GM19463 (cell line): ENCODE measurements around the gene EPHB2.
"Not testable (repeated sequence)": the region's sequence is repeated elsewhere in the genome, so short reads cannot be mapped to it uniquely, and the experiment has no call there.

Source experiments
- ATAC-seq: cut with Tn5 transposase; IDR thresholded peaks from one replicate; pipeline ENCODE4 v1.9.1; 2021; ENCODE audit warnings: mild to moderate bottlenecking, moderate library complexity; ENCODE audit not compliant: unreplicated experiment

The EPHB2 gene

DNA sequence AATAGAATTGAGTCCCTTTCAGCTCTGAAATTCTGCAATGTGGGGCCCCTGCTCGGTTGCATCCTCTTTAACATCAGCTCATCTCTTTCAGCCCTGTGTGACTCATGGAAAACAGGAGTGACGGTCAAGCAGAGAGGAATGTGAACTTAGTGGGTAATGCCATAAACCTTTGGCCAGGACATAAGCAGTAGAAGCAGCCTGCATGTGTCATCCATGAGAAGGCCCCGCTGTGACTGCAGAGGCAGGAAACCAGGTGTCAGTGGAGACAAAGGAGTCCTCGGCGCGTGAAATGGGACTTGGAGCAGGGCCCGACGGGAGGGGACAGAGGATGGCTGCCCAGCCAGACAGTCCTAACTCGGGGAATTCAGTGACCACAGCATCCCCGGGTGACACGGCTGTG lies 21.1 kb upstream of the EPHB2 start:
- ATAC-seq = no peak

DNA sequence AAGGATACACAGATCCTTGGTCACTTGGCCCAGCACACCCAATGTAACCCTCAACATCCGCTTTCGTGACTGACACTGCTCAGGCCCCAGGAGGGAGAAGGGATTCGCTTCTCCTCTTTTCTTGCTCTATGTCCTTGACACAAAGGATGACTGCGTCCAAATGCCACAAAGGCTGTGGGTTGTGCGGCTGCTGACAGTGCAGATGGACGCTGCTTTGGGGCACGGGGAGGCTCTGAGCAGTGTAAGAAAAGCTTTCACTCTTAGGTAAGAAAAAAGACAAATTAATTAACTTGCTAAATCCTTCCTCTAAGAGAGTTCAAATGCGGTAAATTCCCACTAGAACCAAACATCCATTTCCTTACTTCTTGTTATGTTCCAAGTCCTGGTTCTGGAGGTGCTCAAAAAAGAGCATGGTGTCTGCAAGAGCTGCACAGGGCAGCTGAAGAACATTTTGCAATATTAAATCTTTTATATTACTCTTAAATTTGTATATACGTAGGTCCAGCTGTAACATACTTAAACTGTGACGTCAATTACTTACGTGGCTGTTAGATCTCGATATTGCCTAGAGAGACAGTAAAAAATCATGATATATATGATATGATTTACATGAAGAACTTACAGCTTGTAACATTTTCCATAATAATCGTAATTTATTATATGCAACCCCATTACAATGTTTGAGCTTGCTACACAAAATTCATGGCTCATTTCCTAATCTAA lies 19.4 kb upstream of the EPHB2 start:
- no peak for ATAC-seq

DNA sequence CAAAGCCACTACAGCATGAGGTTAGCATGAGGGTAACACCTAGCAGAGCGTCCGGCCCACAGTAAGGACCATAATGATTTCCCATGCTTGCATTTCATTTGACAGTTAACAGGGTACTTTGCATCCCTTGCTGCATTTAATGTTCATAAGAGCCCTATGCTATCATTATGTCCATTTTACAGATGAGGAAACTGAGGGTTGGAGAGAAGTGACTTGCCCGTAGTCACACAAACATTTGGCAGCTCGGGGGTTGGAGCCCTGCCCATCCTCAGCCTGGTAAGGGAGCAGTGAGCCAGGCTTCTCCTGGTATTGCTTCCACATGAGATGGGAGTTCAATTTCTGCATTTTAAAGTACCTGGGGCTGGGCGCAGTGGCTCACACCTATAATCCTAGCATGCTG lies 16.5 kb upstream of the EPHB2 start:
- ATAC-seq = no peak

DNA sequence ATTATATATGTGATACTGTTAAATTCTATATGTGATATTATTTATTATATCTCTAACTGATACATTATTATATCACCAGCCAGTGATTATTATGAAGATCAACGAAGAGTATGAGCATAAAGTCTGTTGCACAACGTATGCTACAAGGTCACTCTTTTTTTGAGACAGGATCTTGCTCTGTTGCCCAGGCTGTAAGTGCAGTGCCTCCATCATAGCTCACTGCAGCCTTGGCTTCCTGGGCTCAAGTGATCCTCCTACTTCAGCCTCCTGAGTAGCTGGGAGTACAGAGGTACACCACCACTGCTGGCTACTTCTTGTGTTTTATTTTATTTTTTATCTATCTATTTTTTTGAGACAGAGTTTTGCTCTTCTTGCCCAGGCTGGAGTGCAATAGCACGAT lies 14.0 kb upstream of the EPHB2 start:
- no peak for ATAC-seq

DNA sequence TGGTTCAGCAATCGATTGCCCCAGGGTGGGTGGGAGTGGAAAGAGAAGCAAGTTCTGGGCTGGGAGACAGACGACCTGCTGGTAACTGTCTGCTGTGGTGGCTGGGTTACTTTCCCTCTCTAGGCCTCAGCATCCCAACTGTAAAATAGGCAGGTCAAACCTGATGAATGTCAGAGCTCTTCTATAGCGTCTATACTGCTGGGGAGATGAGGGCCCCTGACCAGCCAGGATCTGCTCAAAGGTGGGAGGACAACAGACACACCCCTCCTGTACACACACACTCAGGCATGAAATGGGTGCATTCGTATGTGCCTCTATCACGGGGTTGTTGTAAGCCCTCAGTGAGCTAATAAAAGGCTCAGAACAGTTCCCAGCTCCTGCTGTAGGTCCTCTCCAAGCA lies 12.7 kb upstream of the EPHB2 start:
- ATAC-seq = no peak

DNA sequence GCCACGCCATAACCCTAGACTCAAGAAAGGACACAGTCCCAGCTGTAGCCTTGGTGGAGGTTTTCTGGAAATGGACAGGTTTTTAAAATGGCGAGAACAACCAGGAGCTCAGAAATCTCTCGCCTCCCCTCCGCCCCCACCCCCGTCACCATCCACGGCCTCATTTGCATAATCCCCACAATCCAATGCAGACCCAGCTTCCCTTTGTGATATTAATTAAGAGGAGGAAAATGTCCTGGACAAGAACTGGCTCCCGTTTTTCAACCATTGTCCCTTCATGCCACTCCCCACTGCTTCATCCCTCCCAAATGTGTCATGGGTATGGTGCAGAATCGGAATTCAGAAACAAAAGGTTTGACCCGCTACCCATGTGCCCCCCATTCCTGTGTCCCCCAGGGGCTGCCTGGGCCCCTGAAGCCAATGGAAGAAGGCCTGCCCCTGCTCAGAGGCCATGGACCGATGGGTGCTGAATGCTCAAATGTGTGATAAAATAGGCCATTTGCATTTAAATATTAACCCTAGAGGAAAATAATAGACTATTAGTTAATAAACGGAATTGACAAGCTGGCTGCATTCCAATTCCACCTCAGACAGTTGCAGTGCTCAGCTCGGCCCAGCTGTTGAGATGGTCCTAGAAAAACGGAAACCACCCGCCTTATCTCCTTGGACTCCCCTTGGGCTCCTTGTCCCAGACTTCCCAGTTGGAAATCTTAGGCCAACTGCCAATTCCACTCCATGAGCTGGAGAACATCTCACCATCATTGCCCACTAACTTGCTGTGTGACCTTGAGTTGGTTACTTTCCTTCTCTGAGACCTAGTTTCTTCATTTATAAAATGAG lies 10.7 kb upstream of the EPHB2 start:
- ATAC-seq = no peak

DNA sequence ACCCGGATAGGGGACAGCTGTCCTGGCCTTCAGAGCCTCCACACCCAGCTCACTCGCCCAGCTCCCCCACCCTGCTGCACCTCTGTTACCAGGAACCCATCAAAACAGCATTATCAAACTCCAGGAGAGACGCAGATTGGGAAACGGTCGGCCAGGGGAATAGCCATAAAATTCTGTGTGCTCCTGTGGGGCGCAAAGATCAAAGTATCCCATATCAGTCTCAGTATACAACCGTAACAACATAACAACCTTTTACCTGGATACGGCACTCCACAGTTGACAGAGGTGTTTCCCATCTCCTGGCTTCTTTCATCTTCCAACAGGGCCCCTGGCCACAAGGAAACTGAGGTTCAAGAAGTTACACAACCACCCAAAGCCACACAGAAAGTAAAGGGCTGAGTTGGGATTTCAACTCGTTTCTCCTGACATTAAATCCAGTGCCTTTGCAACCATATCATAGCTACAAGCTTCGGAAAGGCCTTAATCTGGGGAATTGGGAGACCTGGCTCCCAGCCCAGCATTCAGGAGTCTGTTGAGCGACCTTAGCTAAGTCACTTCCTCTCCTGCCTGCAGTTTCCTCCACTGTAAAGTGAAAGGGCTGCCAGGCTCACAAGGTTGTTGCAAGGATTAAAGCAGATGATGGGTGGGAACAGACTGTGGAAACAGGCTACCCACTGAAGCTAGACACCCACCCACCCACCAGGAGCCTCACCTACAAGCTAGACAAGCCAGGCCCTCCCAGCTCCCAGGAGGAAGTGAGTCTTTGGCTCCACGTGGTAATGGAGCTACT lies 8.1 kb upstream of the EPHB2 start:
- ATAC-seq = no peak

DNA sequence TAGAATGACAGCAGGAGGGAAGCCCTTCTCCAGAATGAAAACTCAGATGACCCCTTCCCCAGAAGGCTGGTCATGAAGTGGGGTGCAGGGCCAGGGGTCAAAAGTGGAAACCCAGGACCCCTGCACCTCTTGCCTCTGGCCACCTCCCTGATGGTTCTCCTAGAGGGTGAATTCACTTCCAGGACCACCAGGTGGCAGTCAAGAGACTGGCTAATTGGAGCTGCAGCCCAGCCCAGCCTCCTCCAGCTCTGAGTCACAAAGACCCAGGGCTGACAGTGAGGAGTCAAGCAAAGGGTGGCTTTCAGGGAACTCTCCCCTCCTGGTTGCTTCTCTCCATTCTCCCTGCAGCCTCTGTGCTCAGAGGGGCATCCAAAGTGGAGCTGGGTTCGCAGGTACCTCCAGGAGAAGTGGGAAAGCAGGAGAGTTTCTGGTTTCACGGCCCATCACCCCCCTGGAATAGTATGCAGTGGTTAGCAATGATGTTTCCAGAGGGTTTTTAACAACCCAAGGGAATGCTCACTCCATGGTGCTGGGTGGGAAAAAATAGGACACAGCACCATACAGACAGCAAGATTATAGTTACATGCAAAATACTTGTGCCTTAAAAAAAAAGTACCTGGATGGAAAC lies 6.1 kb upstream of the EPHB2 start:
- ATAC-seq = no peak

DNA sequence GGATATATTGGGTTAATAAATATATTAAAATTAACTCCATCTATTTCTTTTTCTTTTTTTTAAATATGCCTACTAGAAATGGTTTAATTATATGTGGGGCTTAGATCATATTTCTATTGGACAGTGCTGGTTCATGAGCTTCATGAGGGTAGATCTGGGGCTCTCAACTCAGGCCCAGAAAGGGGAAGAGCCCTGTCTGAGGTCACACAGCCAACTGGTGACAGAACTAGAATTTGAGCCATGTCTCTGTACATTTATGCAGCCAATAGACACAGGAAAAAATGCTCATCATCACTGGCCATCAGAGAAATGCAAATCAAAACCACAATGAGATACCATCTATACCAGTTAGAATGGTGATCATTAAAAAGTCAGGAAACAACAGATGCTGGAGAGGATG lies 5.1 kb upstream of the EPHB2 start:
- ATAC-seq = no peak

DNA sequence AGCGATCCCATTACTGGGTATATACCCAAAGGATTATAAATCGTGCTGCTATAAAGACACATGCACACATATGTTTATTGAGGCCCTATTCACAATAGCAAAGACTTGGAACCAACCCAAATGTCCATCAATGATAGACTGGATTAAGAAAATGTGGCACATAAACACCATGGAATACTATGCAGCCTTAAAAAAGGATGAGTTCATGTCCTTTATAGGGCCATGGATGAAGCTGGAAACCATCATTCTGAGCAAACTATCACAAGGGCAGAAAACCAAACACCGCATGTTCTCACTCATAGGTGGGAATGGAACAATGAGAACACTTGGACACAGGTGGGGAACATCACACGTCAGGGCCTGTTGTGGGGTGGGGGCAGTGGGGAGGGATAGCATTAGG lies 4.5 kb upstream of the EPHB2 start:
- not testable (repeated sequence) for ATAC-seq

DNA sequence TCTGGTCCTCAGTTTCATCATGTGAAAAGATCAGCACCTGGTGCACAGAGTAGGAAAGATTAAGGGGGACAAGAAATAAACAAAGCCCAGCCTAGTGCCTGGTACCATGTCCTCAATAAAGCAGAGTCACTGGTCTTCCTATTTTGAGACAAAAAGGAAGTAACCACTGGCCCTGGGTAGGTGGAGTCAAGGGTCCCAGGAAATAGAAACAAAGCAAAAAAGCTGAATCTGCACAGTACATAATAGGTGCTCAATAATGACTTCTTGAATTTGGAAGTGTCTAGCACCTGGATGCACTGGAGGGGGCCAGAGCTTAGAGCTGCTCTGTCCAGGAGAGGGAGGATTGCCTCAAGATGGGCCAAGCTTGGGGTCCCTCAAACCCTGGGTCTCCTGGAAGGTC lies 1.9 kb upstream of the EPHB2 start:
- ATAC-seq = no peak

DNA sequence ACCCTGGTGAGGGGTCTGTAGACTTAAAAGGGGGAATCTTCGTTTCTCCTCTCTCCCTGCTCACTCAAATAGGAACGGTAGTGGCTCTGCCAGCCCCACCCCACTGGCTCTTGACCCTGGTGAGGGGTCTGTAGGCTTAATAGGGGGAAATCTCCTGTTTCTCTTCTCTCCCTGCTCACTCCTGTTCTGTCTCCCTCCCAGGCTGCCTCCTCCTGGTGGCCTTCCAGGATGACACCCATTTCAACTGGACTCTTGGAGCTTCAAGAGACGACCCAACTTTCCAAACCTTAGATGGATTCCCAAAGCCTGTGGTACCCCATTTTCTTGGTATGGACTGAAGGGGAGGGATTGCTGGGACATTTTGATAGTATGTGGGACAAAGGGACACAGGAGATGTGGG lies 1.4 kb upstream of the EPHB2 start:
- ATAC-seq = no peak

DNA sequence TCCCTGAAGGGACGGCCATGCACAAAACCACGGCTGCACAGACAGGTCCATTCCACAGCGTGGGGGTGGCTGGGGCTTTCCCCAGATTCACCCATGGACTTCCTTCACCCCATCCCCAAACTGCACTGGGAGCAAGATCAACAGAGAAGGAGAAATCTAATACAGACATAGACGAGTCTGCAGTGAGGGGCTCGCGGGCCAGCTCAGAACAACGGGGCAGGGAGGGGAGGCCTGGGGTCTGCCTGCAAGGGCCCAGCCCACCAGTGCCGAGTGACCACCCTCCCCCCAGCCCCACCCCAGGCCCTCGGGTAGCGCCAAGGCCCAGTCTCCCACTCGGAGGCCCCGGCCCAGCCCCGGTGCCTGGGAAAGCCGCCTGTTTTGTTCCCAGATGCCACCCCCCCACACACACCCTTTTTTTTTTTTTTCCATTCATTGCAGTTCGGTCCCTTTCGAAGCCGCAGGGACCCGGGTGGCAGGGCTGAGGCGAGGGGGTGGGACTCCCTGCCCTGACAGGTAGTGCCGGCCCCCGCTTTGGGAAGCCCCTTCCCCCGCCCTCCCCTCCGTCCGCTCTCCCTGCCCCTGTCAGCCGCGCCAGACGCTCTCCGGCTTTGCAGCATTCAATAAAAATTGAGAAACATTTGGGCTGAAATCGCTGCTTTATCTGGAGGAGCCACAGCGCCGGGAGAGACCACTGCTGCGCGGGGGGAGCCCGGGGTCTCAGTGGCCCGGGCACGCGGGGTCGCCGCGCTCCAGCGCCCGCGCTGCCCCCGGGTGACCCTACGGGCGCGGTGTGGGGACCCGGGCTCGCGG lies 543 bp upstream of the EPHB2 start:
- ATAC-seq = no peak

DNA sequence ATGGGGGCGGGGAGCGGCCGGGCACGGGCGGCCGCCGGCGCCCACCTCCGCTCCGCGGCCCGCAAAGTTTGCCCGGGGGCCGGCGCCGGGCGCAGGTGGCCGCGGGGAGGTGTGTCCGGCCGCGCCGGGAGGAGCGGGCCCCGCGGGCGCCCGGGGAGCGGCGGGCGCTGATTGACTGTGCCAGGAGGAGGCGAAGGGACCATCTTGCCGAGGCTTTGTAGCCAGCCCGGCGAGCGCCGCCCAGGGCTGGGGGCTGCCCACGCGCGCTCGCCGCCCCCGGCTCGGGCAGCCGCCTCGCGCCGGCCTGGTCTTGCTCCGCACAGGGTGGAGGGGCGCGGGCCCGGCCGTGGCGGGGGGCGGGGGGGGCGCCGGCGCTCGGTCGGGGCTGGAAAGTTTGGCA lies 432 bp downstream of the EPHB2 start:
- no peak for ATAC-seq

DNA sequence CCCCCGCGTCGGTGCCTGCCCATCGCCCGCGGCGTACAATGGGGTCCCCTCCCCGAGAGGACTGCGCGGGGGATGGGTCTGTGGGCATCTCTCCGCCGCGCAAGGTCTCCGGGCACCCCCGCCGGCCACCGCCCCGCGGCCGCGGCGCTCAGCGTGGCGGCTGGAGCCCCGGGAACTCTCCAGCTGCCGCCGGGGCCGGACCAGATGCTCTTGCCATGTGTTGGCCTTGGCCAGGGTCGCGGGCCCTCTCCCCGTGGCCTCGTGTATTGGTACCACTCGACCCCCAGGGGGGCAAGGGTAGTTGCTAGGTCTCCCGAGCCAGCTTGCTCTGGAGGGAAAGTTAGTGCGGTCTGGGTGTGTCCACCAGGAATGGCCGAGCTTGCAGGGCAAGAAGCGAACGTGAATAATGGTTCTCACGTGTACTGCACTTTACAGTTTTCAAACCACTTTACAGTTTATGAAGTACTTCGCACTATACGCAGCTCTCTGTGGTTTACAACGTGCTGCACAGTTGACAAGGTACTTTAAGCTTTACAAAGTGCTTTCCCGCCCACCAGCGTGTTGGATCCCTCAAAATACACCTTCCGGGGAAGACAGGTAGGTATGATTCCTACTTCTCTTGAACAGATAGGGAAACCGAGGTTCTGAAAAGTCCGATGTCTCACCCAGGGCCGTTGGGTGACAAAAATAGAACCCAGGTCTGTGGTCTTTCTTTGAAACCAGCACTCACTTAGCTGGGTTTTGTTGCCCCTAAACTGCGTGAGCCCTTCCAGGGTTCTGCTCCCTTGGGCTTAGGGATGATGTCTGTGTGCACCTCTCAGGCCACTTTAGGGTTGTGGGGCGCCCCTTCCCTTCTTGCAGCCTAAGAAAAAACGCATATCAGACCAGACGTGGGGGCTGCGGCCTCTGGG lies 1.2 kb downstream of the EPHB2 start:
- no peak for ATAC-seq

DNA sequence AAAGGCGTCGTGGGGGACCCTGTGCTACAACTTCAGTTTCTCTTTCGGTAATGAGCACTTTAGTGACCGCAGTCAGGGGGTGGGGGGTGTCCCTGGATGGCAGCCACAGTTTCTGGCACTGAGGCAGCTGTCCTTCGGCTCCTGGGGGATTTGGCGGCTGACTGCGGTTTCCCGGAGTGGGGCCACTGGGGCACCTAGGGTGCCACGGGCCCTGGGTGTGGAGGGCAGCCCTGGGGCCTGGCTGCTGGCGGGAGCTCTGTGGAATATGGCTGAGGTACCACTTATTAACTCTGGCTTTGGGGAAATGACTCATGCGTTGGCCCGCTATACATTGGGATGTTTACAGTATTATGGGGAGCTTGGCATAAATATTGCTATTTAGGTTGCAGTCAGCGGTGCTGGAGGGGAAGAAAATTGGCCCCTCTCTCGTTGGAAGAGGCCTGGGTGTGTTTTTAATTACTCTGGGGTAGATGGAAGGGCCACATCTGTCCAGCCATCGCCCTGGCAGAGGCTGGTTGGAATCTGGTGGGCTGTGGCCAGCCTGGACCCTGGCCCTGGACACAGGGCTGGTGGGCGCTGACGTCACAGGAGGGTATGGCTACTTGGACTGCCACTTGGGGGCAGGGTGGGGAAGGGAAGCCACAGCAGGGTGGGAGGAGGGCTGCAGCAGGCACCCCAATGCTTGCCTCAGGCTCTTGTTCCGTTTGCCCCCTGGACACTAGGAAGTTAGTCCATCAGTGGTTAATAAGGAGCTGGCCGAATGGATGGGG lies 2.0 kb downstream of the EPHB2 start:
- no peak for ATAC-seq

DNA sequence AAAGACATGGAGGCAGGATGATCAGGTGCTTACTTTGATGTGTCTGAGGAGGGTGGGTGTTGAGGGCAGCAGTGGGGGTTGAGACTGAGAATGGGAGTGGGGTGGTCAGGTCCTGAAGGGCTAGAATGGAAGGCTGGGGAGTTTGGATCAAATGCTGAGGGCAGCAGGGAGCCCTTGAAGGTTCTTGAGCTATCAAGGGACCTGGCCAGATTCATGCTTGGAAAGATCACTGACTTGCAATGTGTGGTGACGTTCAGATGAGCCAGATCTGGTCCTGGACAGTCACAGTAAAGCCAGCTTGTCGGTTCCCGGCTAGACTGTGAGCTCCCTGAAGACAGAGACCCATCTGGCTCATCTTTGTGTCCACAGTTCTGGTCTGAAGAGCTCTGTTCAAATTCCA lies 3.8 kb downstream of the EPHB2 start:
- ATAC-seq = no peak

DNA sequence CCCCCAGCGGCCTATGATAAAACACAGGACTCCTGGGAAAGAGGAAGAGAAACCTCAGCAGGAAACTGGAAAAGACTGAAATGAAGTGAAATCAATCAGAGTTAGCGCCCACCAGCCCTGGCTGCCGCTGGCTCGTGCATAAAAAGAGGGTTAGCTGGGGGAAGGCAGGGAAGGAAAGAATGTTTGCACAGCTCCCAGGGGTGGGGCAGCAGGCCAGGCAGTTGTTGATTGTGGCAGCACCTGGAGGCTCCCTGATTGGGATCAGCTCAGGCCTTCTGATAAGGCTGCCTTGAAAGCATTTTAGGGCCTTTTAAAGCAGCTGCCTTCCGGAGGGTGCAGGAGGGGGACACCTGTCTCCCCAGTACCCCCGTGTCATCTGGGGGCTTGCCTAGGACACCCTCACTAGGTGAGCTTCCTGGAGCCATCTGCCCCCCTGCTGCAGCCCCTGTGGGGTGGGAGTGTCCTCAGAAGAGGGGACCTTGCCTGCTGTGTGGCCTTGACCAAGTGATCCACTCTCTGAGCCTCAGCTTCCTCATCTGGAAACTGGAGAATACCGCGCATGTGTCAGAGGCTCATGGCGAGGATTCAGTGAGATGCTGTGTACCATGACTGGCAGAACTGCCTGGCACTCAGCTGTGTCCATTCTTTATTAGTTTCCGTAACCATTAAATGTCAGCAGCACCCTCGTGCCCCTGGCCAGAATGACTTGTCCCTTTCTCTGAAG lies 6.6 kb downstream of the EPHB2 start:
- ATAC-seq = no peak
